MM.1S (cell line): Measurements from ENCODE around the gene FLT1.

Source experiments
- DNase-seq: peaks from one replicate; pipeline ENCODE4 v3.0.0-alpha.2; 2015
- H2AFZ ChIP-seq: fragments of 300-600 bp; sonication (generic); 2 replicates; pipeline ENCODE4 v1.6.0; 2016; ENCODE audit warnings: antibody characterized with exemption, low read length
- H3F3A ChIP-seq: fragments of 300-600 bp; sonication (generic); 2 replicates; pipeline ENCODE4 v1.6.1; 2016; ENCODE audit warnings: mild to moderate bottlenecking, antibody characterized with exemption, low read length, moderate library complexity, mixed read lengths; ENCODE audit not compliant: insufficient read depth
- H3K27ac ChIP-seq: fragments of 300-600 bp; sonication (generic); 2 replicates; pipeline ENCODE4 v1.5.1; 2016; ENCODE audit warnings: mild to moderate bottlenecking, low read length
- H3K27me3 ChIP-seq: fragments of 300-600 bp; sonication (generic); replicated peaks from 2 replicates; pipeline ENCODE4 v1.6.0; 2016; ENCODE audit warnings: low read length; ENCODE audit not compliant: insufficient read depth
- H3K36me3 ChIP-seq: fragments of 300-600 bp; sonication (generic); replicated peaks from 2 replicates; pipeline ENCODE4 v1.6.1; 2016; ENCODE audit warnings: mild to moderate bottlenecking, low read length, mixed read lengths; ENCODE audit not compliant: insufficient read depth
- H3K4me1 ChIP-seq: fragments of 300-600 bp; sonication (generic); 2 replicates; pipeline ENCODE4 v1.6.1; 2016; ENCODE audit warnings: low read length, mixed read lengths
- H3K4me2 ChIP-seq: fragments of 300-600 bp; sonication (generic); 2 replicates; pipeline ENCODE4 v1.6.0; 2016; ENCODE audit warnings: low read depth, low read length
- H3K4me3 ChIP-seq: fragments of 300-600 bp; sonication (generic); 2 replicates; pipeline ENCODE4 v1.5.1; 2016; ENCODE audit warnings: low read length, mixed read lengths
- H3K79me2 ChIP-seq: fragments of 300-600 bp; sonication (generic); 2 replicates; pipeline ENCODE4 v1.6.1; 2016; ENCODE audit warnings: mixed run types, low read length, mixed read lengths
- H3K9ac ChIP-seq: fragments of 300-600 bp; sonication (generic); 2 replicates; pipeline ENCODE4 v1.6.1; 2016; ENCODE audit warnings: low read length, mixed read lengths
- H3K9me2 ChIP-seq: fragments of 300-600 bp; sonication (generic); replicated peaks from 2 replicates; pipeline ENCODE4 v1.6.1; 2016; ENCODE audit warnings: mild to moderate bottlenecking, low read length, mixed read lengths; ENCODE audit not compliant: insufficient read depth
- H3K9me3 ChIP-seq: fragments of 300-600 bp; sonication (generic); replicated peaks from 2 replicates; pipeline ENCODE4 v1.6.1; 2016; ENCODE audit warnings: mild to moderate bottlenecking, low read length, mixed read lengths; ENCODE audit not compliant: insufficient read depth
- H4K20me1 ChIP-seq: fragments of 300-600 bp; sonication (generic); 2 replicates; pipeline ENCODE4 v1.6.1; 2016; ENCODE audit warnings: mild to moderate bottlenecking, low read length, moderate library complexity, mixed read lengths; ENCODE audit not compliant: insufficient read depth
- EZH2 ChIP-seq: fragments of 300-600 bp; sonication (generic); optimal IDR thresholded peaks from 2 replicates; pipeline ENCODE3; 2017; ENCODE audit warnings: low read depth, mild to moderate bottlenecking, antibody characterized with exemption, low read length, mixed read lengths
- EZH2phosphoT487 ChIP-seq: fragments of 300-600 bp; sonication (generic); IDR thresholded peaks from 2 replicates; pipeline ENCODE4 v1.6.1; 2018; ENCODE audit warnings: antibody characterized with exemption, low read length
- TF ChIP-seq, protein P1 (sequence below): fragments of 300-600 bp; sonication (generic); IDR thresholded peaks from 2 replicates; pipeline ENCODE4 v1.5.1; 2016; ENCODE audit warnings: antibody characterized with exemption, low read length, mixed read lengths

The FLT1 gene

DNA sequence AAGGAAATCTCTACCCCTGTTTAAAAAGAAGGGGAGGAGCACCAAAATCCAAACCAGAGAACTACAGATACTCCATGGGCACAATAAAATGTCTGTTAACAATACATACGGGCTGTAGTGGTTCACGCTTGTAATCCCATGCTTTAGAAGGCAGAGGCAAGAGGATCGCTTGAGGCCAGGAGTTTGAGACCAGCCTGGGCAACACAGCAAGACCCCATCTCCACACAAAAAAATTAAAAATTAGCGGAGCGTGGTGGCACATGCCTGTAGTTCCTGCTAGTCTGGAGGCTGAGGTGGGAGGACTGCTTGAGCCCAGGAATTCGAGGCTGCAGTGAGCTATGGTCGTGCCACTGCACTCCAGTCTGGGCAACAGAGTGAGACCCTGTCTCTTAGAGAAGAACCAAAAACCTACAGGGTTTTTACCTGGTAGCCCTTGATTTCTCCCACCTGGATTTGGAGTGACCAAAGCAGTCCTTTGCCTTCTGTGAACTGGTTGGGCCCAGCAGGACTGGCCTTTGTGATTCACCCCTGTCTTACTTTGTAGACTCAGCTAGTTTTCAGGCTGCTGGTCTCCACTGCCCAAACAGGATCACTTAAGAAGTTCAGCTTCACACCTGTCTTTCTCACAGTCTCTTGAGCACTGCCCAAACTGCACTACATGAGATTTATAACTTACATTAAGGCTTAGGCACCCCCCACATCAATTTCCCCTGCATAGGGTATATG is 38.7 kb upstream of the FLT1 start:
- H3K9me2 ChIP-seq, result no peaks in the 10 kb centered on the region
- no peak overlapping the region for H3K4me3 ChIP-seq
- TF ChIP-seq EZH2phosphoT487 (no peak), EZH2 (no peak)
- TF ChIP-seq, protein P1, sequence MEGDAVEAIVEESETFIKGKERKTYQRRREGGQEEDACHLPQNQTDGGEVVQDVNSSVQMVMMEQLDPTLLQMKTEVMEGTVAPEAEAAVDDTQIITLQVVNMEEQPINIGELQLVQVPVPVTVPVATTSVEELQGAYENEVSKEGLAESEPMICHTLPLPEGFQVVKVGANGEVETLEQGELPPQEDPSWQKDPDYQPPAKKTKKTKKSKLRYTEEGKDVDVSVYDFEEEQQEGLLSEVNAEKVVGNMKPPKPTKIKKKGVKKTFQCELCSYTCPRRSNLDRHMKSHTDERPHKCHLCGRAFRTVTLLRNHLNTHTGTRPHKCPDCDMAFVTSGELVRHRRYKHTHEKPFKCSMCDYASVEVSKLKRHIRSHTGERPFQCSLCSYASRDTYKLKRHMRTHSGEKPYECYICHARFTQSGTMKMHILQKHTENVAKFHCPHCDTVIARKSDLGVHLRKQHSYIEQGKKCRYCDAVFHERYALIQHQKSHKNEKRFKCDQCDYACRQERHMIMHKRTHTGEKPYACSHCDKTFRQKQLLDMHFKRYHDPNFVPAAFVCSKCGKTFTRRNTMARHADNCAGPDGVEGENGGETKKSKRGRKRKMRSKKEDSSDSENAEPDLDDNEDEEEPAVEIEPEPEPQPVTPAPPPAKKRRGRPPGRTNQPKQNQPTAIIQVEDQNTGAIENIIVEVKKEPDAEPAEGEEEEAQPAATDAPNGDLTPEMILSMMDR, result no peak
- no peak overlapping the region for H3K4me2 ChIP-seq
- DNase-seq, result no peak
- no peak overlapping the region for H3K27ac ChIP-seq
- no peaks in the 10 kb centered on the region for H3K79me2 ChIP-seq
- H3K9ac ChIP-seq, result no peak overlapping the region
- no peaks in the 10 kb centered on the region for H3K27me3 ChIP-seq
- H3K4me1 ChIP-seq, result no peaks in the 10 kb centered on the region
- H3K36me3 ChIP-seq, result no peaks in the 10 kb centered on the region
- H3K9me3 ChIP-seq, result no peaks in the 10 kb centered on the region
- no peaks in the 10 kb centered on the region for H3F3A ChIP-seq
- no peak overlapping the region for H2AFZ ChIP-seq
- H4K20me1 ChIP-seq, result no peaks in the 10 kb centered on the region

DNA sequence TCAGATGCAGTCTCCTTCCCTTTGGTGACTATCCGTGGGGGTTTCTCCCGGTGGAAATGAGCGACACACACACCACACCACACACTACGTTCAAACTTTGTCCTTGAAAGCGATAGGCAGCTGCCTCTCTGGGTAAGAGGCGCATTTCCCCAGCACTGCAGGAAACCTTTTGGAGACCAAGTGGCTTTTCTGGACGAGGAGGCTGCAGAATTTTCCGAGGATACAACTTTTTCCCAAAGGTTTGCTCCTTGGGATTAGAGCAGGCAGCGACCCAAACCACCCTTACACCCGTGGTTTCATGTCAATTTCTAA is 38.2 kb upstream of the FLT1 start:
- Histone ChIP-seq H3K4me1 (no peaks in the 10 kb centered on the region), H3K36me3 (no peaks in the 10 kb centered on the region), H3K9me3 (no peaks in the 10 kb centered on the region), H3K4me2 (no peak overlapping the region), H4K20me1 (no peaks in the 10 kb centered on the region), H3F3A (no peaks in the 10 kb centered on the region), H3K9me2 (no peaks in the 10 kb centered on the region), H3K79me2 (no peaks in the 10 kb centered on the region), H3K4me3 (no peak overlapping the region), H3K27ac (no peak overlapping the region), H2AFZ (no peak overlapping the region), H3K27me3 (no peaks in the 10 kb centered on the region), H3K9ac (no peak overlapping the region)
- DNase-seq, result no peak
- TF ChIP-seq, protein P1, result no peak
- no peak for TF ChIP-seq EZH2phosphoT487
- TF ChIP-seq EZH2, result no peak

- H3K36me3 ChIP-seq, result no peaks in the 10 kb centered on the region
Measured at GRCh38 chr13:28532388-28533124, 37.6 kb upstream of the FLT1 start.

More at GRCh38 chr13:28532388-28533124, 37.6 kb upstream of the FLT1 start:
- Histone ChIP-seq H3K4me2 (no peak overlapping the region), H3K4me1 (no peaks in the 10 kb centered on the region), H3K9me2 (no peaks in the 10 kb centered on the region), H3K27me3 (no peaks in the 10 kb centered on the region), H3K4me3 (no peak overlapping the region), H4K20me1 (no peaks in the 10 kb centered on the region), H3K79me2 (no peaks in the 10 kb centered on the region), H2AFZ (no peak overlapping the region), H3K9me3 (no peaks in the 10 kb centered on the region), H3K27ac (no peak overlapping the region), H3K9ac (no peak overlapping the region), H3F3A (no peaks in the 10 kb centered on the region)
- TF ChIP-seq, protein P1, result no peak
- TF ChIP-seq EZH2phosphoT487 (no peak), EZH2 (no peak)
- DNase-seq, result no peak
